ENCODE data around the gene GAK. TPM values are rescaled to one million over a fixed set of nuclear protein-coding genes. Genes with fewer than 3 reads are reported as not detected.

GAK gene
- total RNA-seq, 1 donor from 2014 or later: 147 TPM

GRCh38 chr4:801436-802124 is 130.5 kb downstream of the GAK start:
- no peak for DNase-seq
- H3K27ac Mint-ChIP-seq: no peak overlapping the region
- H3K27me3 Mint-ChIP-seq: peaks cover 9% of the 10 kb centered on the region
- no peaks in the 10 kb centered on the region for H3K36me3 Mint-ChIP-seq (ENCODE audit: low read depth)
- H3K9me3 Mint-ChIP-seq: peaks cover 5% of the 10 kb centered on the region
- peaks cover 9% of the 10 kb centered on the region for H3K4me1 Mint-ChIP-seq
- intact Hi-C loops (cut with micrococcal nuclease): no loop called here
- H3K4me3 Mint-ChIP-seq: no peak overlapping the region

Other genes with a start within 250 kb of the GAK start
- gene SLC49A3, start 243.2 kb downstream of the GAK start, total RNA-seq: 0.40 and 0.72 TPM in 2 replicates
- gene PCGF3, start 226.5 kb downstream of the GAK start, total RNA-seq: 32.1 and 34.5 TPM in 2 replicates
- gene CPLX1, start 106.2 kb downstream of the GAK start, total RNA-seq: 1.0 and 1.7 TPM in 2 replicates
- 12.7 and 13.9 TPM in 2 replicates for gene TMEM175, start 144 bp upstream of the GAK start, total RNA-seq
- 15.2 and 16.6 TPM in 2 replicates for gene DGKQ, start 41.3 kb upstream of the GAK start, total RNA-seq
- 30.4 and 31.2 TPM in 2 replicates for gene IDUA, start 54.7 kb upstream of the GAK start, total RNA-seq
- gene SLC26A1, start 61.1 kb upstream of the GAK start, total RNA-seq: 0.26 TPM in 1 of 2 replicates, not detected in the other
- 18.2 and 18.9 TPM in 2 replicates for gene FGFRL1, start 79.3 kb upstream of the GAK start, total RNA-seq
- 1.0 and 1.8 TPM in 2 replicates for gene RNF212, start 181.2 kb upstream of the GAK start, total RNA-seq
- 20.7 and 21.6 TPM in 2 replicates for gene SPON2, start 240.3 kb upstream of the GAK start, total RNA-seq